ENCODE measurements around the gene TJAP1. TPM values are rescaled to one million over a fixed set of nuclear protein-coding genes. Genes with fewer than 3 reads are reported as not detected.
A peak's percentile ranks its signal among the peaks of the same experiment; 100 is the strongest.

Gene TJAP1
- total RNA-seq, 1 donor from 2014 or later: 31.0 TPM

DNA sequence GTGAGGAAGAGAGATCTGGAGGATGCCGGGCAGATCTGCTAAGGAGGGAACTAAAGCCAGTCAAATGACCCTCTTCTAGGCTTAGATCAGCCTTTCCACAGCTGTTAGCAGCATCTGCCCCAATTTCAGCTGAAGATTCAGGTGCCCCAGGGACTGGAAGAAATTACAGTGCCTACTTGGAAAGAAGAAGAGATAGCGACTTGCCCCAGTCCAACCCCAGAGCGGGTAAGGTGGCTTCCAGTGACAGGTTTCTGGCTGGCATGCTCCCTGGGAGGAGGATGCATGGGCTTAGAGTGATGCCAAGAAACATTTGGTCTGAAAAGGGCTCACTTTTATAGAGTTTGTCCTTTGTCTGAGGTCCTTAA, 620 bp downstream of the TJAP1 start:
- DNase-seq (ENCODE audit: low spot score): no peak
- TF ChIP-seq CTCF (IDR thresholded peaks at IDR 0.05): no peak
- H3K9me3 Mint-ChIP-seq (ENCODE audit: low read depth): no peaks in the 10 kb centered on the region
- no peaks in the 10 kb centered on the region for H3K36me3 Mint-ChIP-seq (ENCODE audit: low read depth)
- peak overlapping the region; percentile 96 for H3K27ac Mint-ChIP-seq (ENCODE audit: unreplicated experiment)
- peaks cover 39% of the 10 kb centered on the region for H3K4me1 Mint-ChIP-seq (ENCODE audit: low read depth)
- peak overlapping the region; percentile 85 for H3K4me3 Mint-ChIP-seq (ENCODE audit: unreplicated experiment)
- peaks cover 1% of the 10 kb centered on the region for H3K27me3 Mint-ChIP-seq (ENCODE audit: low read depth)

DNA sequence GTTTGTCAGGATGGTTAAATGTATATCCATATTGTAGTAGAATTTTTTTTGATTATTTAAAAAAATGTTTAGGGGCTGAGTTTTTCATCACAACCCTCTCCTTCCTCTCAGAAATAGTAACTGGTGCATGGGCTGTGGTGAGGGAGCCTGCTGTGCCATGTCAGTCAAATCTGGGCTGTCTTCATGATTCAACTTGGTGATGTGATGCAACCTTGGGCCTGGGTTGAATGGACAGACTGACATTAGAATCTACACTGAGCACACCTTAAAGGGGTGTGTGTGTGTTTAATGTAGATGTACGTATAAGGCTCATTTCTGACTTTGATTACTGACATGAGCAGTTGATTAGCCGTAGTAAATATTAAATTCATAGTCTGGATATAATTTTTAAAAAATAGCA, 3.7 kb downstream of the TJAP1 start:
- Mint-ChIP-seq H3K27ac (ENCODE audit: unreplicated experiment) (no peak overlapping the region), H3K36me3 (ENCODE audit: low read depth) (no peaks in the 10 kb centered on the region), H3K27me3 (ENCODE audit: low read depth) (no peaks in the 10 kb centered on the region), H3K9me3 (ENCODE audit: low read depth) (no peaks in the 10 kb centered on the region), H3K4me1 (ENCODE audit: low read depth) (peaks cover 39% of the 10 kb centered on the region), H3K4me3 (ENCODE audit: unreplicated experiment) (no peak overlapping the region)
- no peak for DNase-seq (ENCODE audit: low spot score)
- TF ChIP-seq CTCF (IDR thresholded peaks at IDR 0.05): no peak

DNA sequence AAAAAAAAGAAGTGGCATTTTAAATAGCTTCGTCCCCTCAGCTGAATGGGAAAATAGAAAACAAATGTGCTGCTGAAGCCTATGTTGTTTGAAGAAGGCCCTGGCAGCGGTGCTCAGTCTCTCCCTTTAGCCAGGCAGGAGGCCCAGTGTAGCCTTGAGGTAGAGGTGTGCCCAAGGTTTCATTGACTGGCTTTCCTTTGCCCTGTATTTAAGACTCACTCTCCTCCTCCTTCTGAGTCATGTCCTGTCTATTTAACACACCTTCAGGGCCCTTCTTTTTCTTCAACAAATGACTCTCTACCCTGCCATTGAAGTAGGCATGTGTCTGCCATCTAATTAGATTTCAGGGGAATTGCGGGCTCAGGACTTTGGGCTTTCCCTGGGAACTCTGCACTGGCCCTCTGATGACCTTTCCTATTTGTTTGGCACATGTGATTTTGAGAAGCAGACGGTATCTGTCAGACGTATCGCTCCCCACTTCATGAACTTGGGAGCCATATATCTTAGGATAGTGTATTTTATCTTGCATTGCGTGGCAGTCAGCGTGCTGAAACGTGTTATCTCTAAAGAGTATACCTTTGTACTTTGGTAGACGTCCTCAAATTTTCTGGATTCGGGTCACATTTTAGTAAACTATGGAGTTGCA, 4.3 kb downstream of the TJAP1 start:
- H3K4me1 Mint-ChIP-seq (ENCODE audit: low read depth): peaks cover 37% of the 10 kb centered on the region
- no peak overlapping the region for H3K4me3 Mint-ChIP-seq (ENCODE audit: unreplicated experiment)
- TF ChIP-seq CTCF (IDR thresholded peaks at IDR 0.05): no peak

GRCh38 chr6:43488667-43489276, 11.4 kb downstream of the TJAP1 start:
- Mint-ChIP-seq H3K4me3 (ENCODE audit: unreplicated experiment) (no peak overlapping the region), H3K27me3 (ENCODE audit: low read depth) (no peaks in the 10 kb centered on the region), H3K9me3 (ENCODE audit: low read depth) (no peaks in the 10 kb centered on the region), H3K27ac (ENCODE audit: unreplicated experiment) (no peak overlapping the region), H3K4me1 (ENCODE audit: low read depth) (peaks cover 34% of the 10 kb centered on the region), H3K36me3 (ENCODE audit: low read depth) (no peaks in the 10 kb centered on the region)
- no peak for TF ChIP-seq CTCF (IDR thresholded peaks at IDR 0.05)
- no peak for DNase-seq (ENCODE audit: low spot score)

More for the DNA sequence above, 4.3 kb downstream of the TJAP1 start:
- Mint-ChIP-seq H3K9me3 (ENCODE audit: low read depth) (no peaks in the 10 kb centered on the region), H3K27me3 (ENCODE audit: low read depth) (no peaks in the 10 kb centered on the region), H3K27ac (ENCODE audit: unreplicated experiment) (no peak overlapping the region), H3K36me3 (ENCODE audit: low read depth) (no peaks in the 10 kb centered on the region)
- no peak for DNase-seq (ENCODE audit: low spot score)

DNA sequence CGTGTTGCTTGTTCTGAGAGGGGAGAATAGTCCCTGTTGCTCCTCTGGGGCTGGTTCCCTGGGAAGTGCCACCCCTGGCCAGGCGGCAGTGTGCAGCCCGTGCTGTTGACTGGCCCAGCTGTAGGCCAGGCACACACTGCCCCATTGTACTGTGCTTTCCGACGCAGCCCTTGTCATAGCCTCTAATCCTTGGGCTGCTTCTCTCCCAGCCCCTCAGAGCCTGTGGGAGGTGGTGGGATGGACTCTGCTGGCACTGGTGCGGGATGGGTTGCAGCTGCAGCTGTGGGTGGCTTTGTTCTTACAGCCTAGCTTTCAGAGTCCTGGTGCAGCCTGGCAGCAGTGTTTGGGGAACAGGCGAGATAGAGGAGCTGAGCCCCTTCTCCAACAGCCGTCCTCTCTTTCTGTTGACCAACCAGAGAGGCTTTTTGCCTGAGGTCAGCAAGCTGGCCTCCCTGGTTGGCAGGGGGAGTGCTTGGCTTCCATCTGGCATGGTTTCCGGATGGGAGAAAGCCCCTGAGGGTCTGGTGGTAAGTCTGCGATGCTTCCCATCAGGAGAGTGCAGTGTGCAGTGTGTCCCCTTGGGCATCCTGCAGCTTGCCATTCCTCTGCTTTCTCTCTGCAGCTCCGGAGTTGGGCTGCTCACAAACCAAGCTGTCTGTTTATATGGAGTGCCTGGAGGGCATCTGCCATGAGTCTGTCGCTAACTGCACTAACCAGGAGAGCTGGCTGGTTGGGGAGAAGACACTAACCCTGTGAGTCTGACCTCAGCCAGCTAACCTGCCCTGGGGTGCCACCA, 12.1 kb downstream of the TJAP1 start:
- no peak for DNase-seq (ENCODE audit: low spot score)
- Mint-ChIP-seq H3K27me3 (ENCODE audit: low read depth) (no peaks in the 10 kb centered on the region), H3K9me3 (ENCODE audit: low read depth) (no peaks in the 10 kb centered on the region), H3K4me3 (ENCODE audit: unreplicated experiment) (no peak overlapping the region), H3K36me3 (ENCODE audit: low read depth) (no peaks in the 10 kb centered on the region), H3K4me1 (ENCODE audit: low read depth) (peaks cover 34% of the 10 kb centered on the region), H3K27ac (ENCODE audit: unreplicated experiment) (no peak overlapping the region)
- TF ChIP-seq CTCF (IDR thresholded peaks at IDR 0.05): no peak

Data from chondrocyte (in vitro differentiated cells).